SW480 (cell line): ENCODE measurements around the gene VPS18.

Experiments used
- DNase-seq: peaks from one replicate; pipeline ENCODE4 v3.0.0-alpha.2; 2016; ENCODE audit warnings: low spot score

Gene VPS18

DNA sequence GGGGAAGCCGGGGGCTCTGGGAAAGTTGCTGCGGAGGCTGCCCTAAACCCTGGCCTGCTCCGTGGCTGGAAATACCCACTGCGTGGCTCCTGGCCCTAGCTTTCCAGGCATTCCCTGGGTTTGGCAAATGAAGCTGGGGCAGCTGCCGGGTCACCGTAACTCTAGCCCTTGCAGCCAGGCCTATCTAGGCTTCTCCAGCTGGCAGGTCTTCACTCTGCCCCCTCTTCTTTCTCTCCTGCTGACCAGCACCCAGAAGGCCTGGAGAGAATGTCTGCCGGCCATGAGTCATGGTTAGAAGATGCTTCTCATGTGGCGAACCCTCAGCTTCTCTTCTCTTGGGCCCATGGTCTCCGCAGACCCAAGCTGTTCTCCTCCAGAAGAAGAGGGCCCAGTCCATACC, 29.3 kb downstream of the VPS18 start:
- no peak for DNase-seq

DNA sequence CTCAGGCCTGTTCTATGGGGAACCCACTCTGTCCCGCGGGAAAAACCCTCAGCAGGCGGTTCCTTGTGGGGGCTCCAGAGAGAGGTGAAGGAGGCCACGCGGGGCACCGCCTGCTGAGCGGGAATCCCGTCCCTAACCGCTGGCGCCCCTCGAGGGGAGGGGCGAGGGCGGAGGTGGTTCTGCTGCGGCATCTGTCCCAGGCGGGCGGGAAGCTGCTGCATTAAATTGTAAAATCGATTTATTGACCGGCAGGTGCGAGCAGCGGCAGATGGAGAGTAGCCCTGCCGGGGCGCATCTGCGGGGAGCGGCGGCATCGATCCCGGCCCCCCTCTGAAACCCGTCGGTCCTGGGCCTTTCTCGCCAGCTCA, 31.2 kb downstream of the VPS18 start:
- no peak for DNase-seq

DNA sequence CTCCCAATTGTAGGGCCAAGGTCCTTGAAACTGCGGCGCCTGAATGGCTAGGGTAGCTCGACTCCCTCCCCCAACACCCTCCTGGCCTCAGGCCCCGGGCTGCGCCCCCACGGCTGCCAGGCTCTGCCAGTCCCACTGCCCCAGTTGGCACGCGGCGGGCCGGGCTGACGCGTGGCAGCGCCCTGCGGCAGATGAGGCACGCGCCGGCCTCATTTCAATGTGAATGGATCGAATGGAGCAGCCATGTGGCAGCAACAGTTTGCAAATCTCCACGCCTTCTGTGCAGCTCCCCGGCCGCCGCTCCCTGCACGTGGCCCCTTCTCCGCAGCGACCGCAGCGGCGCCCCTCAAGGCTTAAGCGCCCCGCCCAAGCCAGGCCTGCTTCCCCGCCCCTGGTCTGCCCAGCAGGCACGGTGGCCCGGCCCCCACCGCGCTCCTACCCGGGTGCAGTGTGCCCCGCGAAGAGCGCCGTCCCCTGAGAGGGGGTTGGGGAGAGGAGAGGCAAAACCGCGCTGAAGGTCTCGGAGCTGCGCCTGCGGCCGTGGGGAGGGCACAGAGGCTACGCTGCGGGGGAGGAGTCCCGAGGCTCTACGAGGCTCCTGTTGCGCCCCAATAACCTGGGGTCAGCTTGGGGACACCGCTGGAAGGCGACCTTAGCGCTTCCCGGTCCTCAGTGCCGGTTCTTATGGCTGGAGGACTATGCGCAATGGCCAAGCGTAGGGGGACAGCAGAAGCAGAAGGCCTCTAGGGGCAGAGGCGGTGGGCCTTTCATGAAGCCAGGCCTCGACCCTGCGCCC, 31.8 kb downstream of the VPS18 start:
- peak; percentile 44 for DNase-seq

GRCh38 chr15:40926659-40927494, 32.6 kb downstream of the VPS18 start:
- peak; percentile 79 for DNase-seq

DNA sequence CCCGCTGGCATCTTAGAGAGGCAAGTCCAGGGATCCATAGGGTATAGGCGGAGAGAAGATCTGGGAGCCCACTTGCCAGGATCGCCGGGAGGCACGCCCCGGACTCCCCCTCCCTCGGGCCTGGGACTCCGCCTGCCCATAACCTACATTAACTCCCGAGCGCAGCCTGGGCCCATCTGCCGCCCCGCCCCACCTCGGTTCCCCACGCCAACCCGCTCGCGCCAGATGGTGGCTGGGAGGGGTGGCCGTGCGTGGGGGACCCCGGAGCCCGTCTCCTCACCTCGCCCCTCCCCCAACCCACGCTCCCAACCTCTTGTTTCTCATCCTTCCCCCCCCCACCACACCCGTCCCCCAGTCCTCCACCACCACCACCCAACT, 33.2 kb downstream of the VPS18 start:
- DNase-seq: no peak

GRCh38 chr15:40927873-40928806, 33.9 kb downstream of the VPS18 start:
- DNase-seq: no peak

DNA sequence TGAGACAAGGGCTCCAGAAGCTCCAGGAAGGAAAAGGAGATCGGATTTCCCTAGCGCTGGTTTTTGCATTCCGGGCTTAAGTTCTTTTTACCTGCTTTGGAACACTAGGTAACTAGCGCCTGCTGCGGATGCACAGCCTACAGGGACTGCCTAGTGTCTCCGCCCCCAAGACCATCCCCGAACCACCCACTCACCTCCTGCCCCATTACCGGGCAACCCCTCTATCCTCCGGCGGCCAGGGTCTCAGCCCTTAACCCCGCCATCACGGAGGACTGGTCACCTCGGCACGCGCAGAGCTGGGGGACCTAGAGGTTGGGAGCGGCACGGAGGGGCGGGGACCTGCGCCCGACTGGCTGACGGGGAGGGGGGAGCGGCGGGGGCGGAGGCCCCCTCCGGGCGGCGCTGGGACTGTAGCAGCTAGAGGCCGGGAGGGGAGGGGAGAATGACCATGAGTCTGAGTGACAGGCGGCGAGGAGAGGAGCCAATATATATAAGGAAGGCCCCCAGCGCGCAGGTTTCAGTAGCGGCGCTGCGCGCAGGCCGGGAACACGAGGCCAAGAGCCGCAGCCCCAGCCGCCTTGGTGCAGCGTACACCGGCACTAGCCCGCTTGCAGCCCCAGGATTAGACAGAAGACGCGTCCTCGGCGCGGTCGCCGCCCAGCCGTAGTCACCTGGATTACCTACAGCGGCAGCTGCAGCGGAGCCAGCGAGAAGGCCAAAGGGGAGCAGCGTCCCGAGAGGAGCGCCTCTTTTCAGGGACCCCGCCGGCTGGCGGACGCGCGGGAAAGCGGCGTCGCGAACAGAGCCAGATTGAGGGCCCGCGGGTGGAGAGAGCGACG, 34.8 kb downstream of the VPS18 start, which contains the start of gene DLL4:
DLL4 (plus strand) TSS at position 520 of the 839 bp plus-strand sequence. CDS start 329 bp downstream, outside the sequence.
- DNase-seq: peak; percentile 89

DNA sequence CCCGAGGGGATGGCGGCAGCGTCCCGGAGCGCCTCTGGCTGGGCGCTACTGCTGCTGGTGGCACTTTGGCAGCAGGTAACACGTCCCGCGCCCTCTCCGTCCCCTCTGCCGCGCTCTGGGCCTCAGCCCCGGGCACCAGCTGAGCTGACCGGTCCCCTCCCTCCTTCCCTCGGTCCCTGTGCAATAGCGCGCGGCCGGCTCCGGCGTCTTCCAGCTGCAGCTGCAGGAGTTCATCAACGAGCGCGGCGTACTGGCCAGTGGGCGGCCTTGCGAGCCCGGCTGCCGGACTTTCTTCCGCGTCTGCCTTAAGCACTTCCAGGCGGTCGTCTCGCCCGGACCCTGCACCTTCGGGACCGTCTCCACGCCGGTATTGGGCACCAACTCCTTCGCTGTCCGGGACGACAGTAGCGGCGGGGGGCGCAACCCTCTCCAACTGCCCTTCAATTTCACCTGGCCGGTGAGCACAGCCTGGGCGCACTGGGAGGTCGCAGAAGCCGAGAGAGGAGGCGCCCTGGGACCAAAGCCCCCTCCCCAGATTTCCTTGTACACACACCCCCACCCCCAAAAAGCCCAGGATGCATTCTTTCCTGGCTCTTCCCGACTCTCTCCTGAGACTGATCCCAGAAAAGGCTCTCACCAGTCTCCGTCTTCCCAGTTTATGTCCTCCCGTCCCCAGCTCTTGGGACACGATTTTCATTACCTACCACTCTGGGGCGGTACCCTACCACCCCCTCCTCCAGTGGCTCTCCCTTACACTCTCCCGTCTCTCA, 35.6 kb downstream of the VPS18 start:
- no peak for DNase-seq

GRCh38 chr15:40930430-40931299, 36.4 kb downstream of the VPS18 start:
- peak; percentile 60 for DNase-seq

- DNase-seq: no peak
Observed at GRCh38 chr15:40931300-40932142, 37.3 kb downstream of the VPS18 start.

GRCh38 chr15:40932156-40932555, 37.9 kb downstream of the VPS18 start:
- no peak for DNase-seq

DNA sequence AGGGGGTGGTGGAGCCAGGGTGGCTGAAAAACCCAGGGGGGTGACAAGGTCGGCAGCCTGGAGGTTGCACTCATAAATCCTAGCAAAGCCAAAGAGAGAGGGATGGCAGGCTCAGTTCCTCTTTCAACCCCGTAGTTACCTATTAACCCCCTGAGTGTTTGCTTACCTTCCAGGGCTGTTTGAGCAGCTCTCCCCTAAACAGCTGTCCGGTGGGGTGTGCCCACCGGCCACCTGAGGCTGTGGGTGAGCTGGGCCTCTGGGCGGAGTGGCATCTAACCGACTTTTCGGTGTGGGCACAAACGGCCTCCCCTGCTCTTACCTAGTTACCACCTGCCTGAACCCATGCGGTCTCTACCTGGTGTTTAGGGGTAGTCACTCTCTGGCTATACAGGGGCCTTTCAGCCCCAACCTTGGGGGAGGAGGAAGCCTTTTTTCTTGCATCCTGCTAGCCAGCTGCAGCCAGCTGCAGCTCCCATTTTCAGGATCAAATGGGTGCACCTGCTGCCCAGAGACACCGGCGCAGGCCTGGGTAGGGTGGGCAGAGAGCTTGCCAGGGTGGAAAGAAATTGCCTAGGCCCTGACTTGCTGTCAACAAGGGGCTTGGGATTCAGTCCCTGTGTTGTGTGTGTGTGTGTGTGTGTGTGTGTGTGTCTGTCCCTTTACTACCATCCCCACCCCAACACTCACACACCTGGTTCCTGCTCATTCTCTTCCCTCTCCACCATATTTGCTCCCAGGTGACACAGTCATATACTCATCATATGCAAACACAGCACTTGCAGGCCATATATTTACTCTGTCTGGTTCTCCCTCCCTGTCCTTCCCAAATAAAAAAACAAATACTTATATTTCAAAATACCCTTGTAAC, 38.6 kb downstream of the VPS18 start:
- no peak for DNase-seq

- no peak for DNase-seq
Observed at GRCh38 chr15:40933517-40933902, 39.3 kb downstream of the VPS18 start.

DNA sequence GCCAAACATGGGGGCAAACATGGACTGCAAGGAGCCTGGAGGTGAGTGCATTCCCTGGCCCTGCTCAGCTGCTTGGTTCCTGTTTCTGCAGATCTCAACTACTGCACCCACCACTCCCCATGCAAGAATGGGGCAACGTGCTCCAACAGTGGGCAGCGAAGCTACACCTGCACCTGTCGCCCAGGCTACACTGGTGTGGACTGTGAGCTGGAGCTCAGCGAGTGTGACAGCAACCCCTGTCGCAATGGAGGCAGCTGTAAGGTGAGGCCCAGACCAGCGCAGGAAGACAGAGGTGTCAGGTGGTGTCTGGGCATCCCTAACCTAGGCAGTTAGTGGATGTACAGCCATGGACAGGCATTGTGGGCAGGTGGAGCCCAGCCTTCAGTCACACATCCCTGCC, 40.2 kb downstream of the VPS18 start:
- DNase-seq: no peak

- no peak for DNase-seq
Observed at GRCh38 chr15:40936234-40936708, 42.0 kb downstream of the VPS18 start.

GRCh38 chr15:40936709-40937666, 42.7 kb downstream of the VPS18 start:
- DNase-seq: no peak
